ENCODE results near the gene UNC5C. TPM values are rescaled to one million over a fixed set of nuclear protein-coding genes. Genes with fewer than 3 reads are reported as not detected.

UNC5C gene
- total RNA-seq, 1 donor from 2014 or later = 2.2 TPM

DNA sequence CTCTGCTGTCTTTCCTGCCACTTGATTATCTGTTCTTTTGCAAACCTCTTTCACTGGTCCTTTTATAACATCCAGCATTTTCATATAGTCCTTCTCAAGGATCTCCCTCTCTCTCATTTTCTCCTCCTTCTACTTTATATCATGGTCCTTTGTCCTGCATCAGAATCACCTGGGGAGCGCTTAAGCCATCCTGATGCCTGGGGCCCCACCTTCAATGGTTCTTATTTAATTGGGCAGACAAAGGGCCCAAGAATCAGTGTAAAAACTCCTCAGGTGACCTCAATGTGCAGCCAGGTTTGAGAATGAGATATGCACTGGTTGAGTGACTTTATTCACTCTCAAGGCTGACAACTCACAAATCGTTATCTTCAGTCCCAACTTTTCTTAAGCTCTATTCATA, 283.9 kb downstream of the UNC5C start:
- DNase-seq (ENCODE audit: low read depth) = no peak
- no peak for TF ChIP-seq CTCF (conservative IDR thresholded peaks at IDR 0.05; ENCODE audit: low read depth, low read length)
- no peak overlapping the region for H3K4me3 ChIP-seq (ENCODE audit: low read depth, low read length)

DNA sequence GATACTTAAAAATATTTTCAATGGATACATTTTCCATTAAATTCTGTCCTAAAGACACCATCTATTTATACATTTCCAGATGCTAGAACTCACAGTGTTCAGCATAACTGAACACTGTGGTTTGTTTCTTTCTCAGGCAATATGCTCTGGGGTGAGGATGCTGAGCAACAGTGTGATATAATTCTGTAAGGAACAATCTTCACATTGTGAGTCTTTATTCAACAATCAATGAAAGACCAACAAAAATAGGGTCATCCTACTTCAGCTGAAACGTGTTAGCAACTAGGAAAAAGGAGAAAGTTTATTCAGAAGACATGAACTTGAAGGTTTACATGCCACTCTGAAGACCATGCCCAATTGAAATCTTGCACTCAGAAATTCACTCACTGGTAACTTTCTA, 284.8 kb downstream of the UNC5C start:
- TF ChIP-seq CTCF (conservative IDR thresholded peaks at IDR 0.05; ENCODE audit: low read depth, low read length) = no peak
- DNase-seq (ENCODE audit: low read depth) = no peak
- H3K4me3 ChIP-seq (ENCODE audit: low read depth, low read length) = no peak overlapping the region

GRCh38 chr4:95263391-95263790, 285.4 kb downstream of the UNC5C start:
- no peak overlapping the region for H3K4me3 ChIP-seq (ENCODE audit: low read depth, low read length)
- TF ChIP-seq CTCF (conservative IDR thresholded peaks at IDR 0.05; ENCODE audit: low read depth, low read length) = no peak
- no peak for DNase-seq (ENCODE audit: low read depth)

- DNase-seq (ENCODE audit: low read depth) = no peak
- no peak for TF ChIP-seq CTCF (conservative IDR thresholded peaks at IDR 0.05; ENCODE audit: low read depth, low read length)
- H3K4me3 ChIP-seq (ENCODE audit: low read depth, low read length) = no peak overlapping the region
These were observed 292.5 kb downstream of the UNC5C start for GRCh38 chr4:95256108-95256835.

DNA sequence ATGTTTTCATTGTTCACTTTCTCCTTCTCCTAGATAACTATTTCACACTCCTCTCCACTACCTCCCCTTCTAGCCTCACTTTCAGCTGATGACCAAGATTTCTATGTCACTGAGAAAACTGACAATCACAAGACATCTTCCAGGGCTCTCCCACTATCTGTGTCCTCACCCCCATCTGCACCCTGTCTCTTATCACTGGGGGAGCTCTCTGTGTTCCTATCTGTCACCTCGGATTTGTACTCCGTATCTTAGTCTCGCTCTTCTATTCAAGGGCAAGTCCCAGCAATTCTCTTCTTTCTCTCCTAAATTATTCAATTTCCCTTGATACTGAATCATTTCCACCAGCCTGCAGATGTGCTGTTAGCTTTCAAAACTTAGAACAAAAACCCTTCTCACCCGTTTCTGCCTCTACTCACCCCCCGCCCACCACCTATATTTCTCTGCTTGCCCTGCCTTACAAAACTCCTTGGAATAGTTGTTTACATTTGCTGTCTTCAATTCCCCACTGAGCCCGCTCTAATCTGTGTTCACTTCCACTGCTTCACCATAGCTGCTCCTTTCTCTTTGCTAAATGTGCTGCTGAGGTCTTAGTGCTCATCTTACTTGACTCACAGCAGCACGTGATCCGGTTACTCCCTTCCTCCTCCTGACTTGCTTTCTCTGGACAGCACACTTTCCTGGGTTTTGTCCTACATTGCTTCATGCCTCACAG, 293.2 kb downstream of the UNC5C start:
- TF ChIP-seq CTCF (conservative IDR thresholded peaks at IDR 0.05; ENCODE audit: low read depth, low read length) = no peak
- H3K4me3 ChIP-seq (ENCODE audit: low read depth, low read length) = no peak overlapping the region
- no peak for DNase-seq (ENCODE audit: low read depth)

- DNase-seq (ENCODE audit: low read depth) = no peak
- no peak for TF ChIP-seq CTCF (conservative IDR thresholded peaks at IDR 0.05; ENCODE audit: low read depth, low read length)
- H3K4me3 ChIP-seq (ENCODE audit: low read depth, low read length) = no peak overlapping the region
These were observed 297.2 kb downstream of the UNC5C start for GRCh38 chr4:95251568-95251967.

Data from epithelial cell of proximal tubule (primary cell).